Keratinocyte (primary cell): ENCODE data around the gene BARX2.

Source experiments
- EZH2 ChIP-seq: IDR thresholded peaks from one replicate; pipeline ENCODE4 v1.6.1; 2012; ENCODE audit warnings: inconsistent platforms, mild to moderate bottlenecking, low read length, moderate library complexity
- TF ChIP-seq, protein P1 (sequence below), 3 experiments: IDR thresholded peaks in 1 of 3; conservative IDR thresholded peaks in 1 of 3; optimal IDR thresholded peaks in 1 of 3; 2 replicates in 2 of 3; 3 replicates in 1 of 3; pipeline versions ENCODE3 to v1.5.1; 2011; ENCODE audit warnings: low read length in 3 of 3, mild to moderate bottlenecking in 3 of 3, moderate library complexity in 2 of 3, control low read depth in 1 of 3, inconsistent platforms in 1 of 3; ENCODE audit not compliant: insufficient read depth in 2 of 3; ENCODE audit errors: extremely low read depth in 1 of 3

- TF ChIP-seq, protein P1, sequence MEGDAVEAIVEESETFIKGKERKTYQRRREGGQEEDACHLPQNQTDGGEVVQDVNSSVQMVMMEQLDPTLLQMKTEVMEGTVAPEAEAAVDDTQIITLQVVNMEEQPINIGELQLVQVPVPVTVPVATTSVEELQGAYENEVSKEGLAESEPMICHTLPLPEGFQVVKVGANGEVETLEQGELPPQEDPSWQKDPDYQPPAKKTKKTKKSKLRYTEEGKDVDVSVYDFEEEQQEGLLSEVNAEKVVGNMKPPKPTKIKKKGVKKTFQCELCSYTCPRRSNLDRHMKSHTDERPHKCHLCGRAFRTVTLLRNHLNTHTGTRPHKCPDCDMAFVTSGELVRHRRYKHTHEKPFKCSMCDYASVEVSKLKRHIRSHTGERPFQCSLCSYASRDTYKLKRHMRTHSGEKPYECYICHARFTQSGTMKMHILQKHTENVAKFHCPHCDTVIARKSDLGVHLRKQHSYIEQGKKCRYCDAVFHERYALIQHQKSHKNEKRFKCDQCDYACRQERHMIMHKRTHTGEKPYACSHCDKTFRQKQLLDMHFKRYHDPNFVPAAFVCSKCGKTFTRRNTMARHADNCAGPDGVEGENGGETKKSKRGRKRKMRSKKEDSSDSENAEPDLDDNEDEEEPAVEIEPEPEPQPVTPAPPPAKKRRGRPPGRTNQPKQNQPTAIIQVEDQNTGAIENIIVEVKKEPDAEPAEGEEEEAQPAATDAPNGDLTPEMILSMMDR (optimal IDR thresholded peaks at IDR 0.05 in 1 of 3, IDR thresholded peaks at IDR 0.05 in 1 of 3, conservative IDR thresholded peaks at IDR 0.05 in 1 of 3; ENCODE audit: extremely low read depth in 1 of 3, insufficient read depth in 2 of 3, low read length in 3 of 3): no peak
- TF ChIP-seq EZH2: no peak
Measured at GRCh38 chr11:129484068-129484467, 108.4 kb downstream of the BARX2 start.
